ENCODE results near the gene SNRPN. TPM values are rescaled to one million over a fixed set of nuclear protein-coding genes. Genes with fewer than 3 reads are reported as not detected.
"Not testable (repeated sequence)": the region's sequence is repeated elsewhere in the genome, so short reads cannot be mapped to it uniquely, and the experiment has no call there.

The SNRPN gene
- total RNA-seq, 1 donor from 2014 or later = 217 TPM

DNA sequence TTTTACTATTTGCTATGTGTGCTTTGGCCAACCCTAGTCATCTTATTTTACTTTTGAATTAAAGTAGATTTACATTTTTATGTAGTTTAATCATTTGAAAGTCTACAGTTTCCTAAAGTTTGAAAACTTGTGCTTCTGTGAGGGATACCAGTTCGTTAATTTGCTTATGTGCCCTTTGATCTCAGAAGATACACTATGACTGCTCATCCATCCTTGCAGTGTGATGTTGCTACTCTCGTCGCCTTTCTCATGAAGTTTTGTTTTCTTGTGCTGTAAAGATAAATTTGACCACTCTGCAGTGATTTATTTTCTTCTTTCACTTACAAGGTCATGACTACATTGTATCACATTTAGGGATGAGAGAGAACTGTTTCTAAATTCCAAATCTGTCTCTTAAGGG, 16.3 kb downstream of the SNRPN start:
- no peak for DNase-seq (ENCODE audit: low read depth)

DNA sequence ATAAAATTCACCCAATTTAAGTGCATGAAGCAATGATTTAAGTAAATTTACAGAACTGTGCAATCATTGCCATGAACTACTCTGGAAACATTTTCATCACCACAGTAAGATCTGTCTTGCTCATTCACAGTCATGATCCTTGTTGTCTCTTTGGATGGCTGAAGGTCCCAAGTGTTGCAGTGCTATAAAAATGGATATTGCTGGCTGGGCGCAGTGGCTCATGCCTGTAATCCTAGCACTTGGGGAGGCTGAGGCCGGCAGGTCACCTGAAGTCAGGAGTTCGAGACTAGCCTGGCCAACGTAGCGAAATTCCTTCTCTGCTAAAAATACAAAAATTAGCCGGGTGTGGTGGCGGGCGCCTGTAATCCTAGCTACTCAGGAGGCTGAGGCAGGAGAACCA, 17.0 kb downstream of the SNRPN start:
- DNase-seq (ENCODE audit: low read depth) = no peak

DNA sequence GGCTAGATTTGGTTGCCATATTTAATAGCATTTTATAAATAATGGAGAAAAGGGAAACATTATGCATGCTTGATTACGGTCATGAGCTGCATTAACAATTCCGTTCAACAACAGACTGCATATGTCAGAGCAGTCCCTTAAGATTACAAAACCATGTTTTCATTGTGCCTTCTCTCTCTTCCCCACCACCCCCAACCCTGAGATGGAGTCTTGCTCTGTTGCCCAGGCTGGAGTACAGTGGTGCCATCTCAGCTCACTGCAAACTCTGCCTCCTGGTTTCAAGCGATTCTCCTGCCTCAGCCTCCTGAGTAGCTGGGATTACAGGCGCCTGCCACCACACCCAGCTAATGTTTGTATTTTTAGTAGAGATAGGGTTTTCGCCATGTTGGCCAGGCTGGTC, 17.9 kb downstream of the SNRPN start:
- DNase-seq (ENCODE audit: low read depth) = not testable (repeated sequence)

DNA sequence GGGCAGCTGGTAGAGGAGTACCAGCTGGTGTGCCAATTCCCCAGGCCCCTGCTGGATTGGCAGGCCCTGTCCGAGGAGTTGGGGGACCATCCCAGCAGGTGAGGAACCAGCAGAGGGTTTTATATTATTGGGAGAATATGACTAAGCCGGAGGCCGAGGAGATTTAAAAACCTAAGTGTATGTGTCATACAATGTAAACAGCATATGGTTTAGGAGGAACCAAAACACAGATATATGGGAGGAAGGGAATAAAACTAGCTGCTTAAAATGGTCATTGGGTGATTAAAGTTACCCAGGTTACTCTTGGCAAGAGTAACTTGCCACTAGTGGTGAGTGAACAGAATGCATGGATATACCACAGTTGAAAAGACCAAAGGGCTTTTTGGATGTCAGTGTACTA, 22.1 kb downstream of the SNRPN start:
- DNase-seq (ENCODE audit: low read depth) = no peak

DNA sequence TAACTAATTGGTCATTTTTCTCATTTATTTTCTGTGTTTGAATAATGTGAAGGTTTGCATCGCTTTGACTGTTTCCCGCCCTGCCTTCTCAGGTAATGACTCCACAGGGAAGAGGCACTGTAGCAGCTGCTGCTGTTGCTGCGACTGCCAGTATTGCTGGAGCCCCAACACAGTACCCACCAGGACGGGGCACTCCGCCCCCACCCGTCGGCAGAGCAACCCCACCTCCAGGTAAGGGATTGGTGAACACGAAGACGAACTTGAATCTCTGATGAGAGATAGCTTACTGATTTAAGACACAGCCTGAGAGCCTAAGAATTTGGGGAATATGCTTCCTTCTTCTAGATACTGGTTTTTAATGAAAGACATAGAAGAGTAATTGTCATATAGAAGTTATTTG, 22.9 kb downstream of the SNRPN start:
- DNase-seq (ENCODE audit: low read depth) = no peak

DNA sequence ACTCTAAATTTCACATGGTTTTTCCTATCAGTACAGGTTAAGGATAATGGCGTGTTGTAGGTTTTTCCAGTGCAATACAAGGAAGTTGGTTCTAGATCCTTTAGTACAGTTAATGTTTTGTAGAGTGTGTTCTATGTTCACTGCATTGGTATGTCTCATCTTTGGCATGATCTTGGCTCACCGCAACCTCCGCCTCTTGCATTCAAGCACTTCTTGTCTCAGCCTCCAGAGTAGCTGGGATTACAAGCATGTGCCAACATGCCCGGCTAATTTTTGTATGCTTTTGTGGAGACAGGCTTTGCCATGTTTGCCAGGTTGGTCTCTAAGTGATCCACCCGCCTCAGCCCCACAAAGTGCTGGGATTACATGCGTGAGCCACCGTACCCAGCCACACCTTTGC, 30.4 kb downstream of the SNRPN start:
- DNase-seq (ENCODE audit: low read depth) = no peak

DNA sequence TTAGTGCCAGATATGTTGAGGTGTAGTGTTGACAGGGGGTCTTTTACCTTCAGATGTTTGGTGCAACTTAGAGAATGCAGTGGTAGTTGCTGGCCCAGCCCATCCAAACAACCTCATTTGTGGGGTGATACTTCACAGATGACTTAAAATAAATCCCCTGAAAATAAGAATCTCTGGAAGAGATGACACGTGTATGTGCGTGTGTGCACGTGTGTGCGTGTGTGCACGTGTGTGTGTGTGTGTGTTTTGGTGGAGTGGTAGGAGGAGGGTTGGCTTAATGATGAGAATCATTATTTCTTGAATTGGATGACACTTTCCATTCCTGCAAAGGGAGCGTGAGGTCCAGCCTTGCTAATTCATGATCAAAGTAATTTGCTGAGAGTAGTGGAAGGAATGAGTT, 31.9 kb downstream of the SNRPN start:
- DNase-seq (ENCODE audit: low read depth) = no peak

DNA sequence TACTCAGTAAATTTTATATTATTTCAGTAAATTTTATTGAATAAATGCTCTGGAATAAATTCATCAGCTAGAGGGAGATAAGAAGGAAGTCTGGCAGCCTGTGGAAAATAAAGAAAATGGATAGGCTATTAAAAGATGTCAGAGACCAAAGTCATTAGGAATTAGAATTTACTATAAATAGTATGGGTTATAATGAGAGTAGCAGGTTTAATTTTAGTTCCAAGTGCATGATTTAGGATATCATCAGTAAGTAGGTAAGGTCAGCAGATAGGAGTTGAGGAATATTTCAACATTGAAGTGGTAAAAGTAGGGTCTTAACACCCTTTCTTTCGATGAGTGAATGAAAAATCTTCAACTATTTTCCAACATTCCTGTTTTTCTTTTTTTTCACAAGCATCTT, 64.6 kb downstream of the SNRPN start:
- DNase-seq (ENCODE audit: low read depth) = no peak

DNA sequence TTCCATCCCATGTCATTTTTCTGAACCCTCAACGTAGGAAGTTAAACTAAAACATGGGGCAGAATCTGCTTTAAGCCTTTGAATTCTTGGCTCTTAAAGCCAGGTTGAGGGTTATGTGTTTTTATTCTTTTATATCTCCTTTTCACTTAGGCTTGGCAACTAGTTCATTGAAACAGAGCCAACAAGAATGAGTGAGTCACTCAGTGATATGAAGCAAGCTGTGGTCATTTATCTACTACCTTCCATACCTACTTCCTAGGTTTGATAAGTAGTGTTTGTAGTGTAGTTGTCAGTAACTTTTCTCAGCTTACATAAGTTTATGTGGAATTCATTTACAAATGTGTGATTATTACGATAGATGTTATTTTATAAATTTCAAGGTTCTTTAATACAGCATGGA, 67.4 kb downstream of the SNRPN start:
- peak; percentile 65 for DNase-seq (ENCODE audit: low read depth)

Other genes with a start within 250 kb of the SNRPN start
- gene SNURF, start within 50 bp of the SNRPN start, total RNA-seq = 8.0 and 14.7 TPM in 2 replicates

Measured in renal cortical epithelial cell (primary cell).